ENCODE results near the gene JAZF1. TPM values are rescaled to one million over a fixed set of nuclear protein-coding genes. Genes with fewer than 3 reads are reported as not detected.

The JAZF1 gene
- total RNA-seq, 1 donor from 2014 or later, result 22.1 TPM

GRCh38 chr7:27972276-27972675, 208.3 kb downstream of the JAZF1 start:
- no peak for ATAC-seq (ENCODE audit: poor library complexity)
- no peak for DNase-seq
- intact Hi-C loops (cut with DNase I), result no loop called here

- intact Hi-C loops (cut with DNase I), result no loop called here
These were observed 209.3 kb downstream of the JAZF1 start for GRCh38 chr7:27971171-27971812.

DNA sequence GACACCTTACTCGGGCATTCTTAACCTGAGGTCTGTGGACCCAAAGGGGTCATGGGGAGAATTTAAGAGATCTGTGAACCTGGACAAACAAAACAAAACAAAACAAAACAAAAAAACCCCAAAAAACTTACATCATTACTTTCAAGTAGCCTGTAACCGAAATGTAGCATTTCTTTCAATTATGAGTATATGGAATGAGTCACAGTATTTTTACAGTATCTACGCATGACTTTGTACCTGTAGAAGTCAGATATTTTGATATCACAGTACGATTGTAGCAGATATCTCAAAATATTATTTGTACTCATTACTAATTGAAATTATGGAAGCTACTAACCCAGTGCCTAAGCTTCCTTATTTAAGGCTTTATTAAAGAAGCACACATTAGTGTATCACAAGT, 210.2 kb downstream of the JAZF1 start:
- intact Hi-C loops (cut with DNase I), result no loop called here
- ATAC-seq (ENCODE audit: poor library complexity) (no peak), DNase-seq (no peak)

More at GRCh38 chr7:27971171-27971812, 209.3 kb downstream of the JAZF1 start:
- DNase-seq (no peak), ATAC-seq (ENCODE audit: poor library complexity) (no peak)

DNA sequence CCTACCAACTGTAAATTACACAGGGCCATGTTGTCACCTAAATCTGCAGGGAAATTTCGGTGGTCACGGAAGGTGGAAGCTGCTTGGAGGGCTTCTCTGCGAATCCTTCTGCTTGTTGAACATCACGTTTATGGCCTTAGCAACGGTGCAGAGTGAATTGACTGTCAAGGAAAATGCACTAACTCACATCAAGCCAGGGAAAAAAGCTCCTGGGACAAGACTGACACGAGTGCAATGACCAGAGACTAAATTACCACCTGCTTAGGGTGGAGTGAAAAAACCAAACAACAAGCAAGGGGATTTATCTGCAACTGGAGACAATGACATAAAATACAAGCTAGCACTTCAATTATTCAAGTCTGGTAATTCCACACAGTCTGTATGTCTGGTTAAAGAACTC, 211.2 kb downstream of the JAZF1 start:
- DNase-seq (no peak), ATAC-seq (ENCODE audit: poor library complexity) (no peak)
- intact Hi-C loops (cut with DNase I), result no loop called here

GRCh38 chr7:27967639-27968038, 213.0 kb downstream of the JAZF1 start:
- DNase-seq (no peak), ATAC-seq (ENCODE audit: poor library complexity) (no peak)
- intact Hi-C loops (cut with DNase I), result no loop called here

DNA sequence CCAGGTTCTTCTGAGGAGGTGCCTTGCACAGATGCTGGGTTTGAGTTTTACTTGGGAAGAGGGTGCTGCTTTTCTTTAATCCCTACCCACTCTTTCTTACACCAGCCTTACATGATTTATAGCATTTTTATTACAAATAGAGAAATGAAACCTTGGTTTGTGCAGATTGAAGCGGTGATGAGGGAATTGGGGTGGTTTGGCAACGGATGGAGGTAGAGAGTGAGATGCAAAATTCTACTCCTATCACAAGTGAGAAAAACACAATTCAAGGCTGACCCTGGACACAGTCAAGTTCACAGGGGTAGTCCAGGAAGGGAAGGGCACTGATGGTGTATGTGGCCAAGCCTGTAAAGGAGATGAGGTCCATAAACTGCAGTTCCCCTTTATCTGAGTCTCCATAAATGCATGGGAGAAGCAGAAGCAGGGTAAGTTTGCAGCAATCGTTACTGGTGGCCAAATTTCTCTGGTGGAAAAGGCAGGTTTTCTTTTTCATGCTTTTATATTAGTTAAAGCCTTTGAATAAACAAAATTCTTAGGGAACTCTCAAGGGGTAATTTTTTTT, 214.3 kb downstream of the JAZF1 start:
- DNase-seq (no peak), ATAC-seq (ENCODE audit: poor library complexity) (no peak)
- intact Hi-C loops (cut with DNase I), result no loop called here

DNA sequence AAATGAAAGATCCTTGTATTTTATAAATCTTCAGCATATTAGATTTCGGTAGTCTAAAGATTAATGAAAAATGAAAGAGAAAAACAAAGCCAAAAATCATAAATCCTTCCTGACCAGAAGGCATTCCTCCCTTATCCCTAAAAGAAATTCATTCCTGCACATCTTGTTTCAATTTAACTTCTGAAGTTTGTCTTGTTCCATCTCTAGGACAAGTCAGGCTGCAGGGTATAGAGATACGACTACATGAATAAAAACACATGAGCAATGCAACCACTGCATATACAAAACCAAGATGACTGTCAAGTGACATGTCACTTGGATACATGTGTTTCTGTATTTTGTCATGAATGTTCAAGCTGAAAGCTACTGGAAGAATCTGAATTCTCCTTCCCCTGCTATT, 214.9 kb downstream of the JAZF1 start:
- DNase-seq (no peak), ATAC-seq (ENCODE audit: poor library complexity) (no peak)
- intact Hi-C loops (cut with DNase I), result no loop called here

DNA sequence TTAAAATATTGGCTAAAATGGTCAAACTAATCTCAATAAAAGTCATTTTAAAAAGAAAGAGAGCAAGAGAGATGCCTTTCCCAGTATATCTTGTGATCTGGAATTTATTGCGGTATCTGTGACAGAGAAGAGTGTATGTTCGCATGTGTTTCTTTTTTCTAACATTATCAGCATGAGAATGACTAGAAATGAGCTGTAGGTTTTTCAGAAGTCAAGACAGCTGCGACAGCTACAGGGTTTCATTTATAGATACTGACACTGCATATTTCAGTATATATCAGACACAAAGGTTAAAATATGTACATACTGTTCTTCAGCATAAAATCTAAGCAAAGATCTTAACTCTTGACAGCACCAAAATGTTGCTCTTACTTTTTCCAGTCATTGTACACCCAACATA, 215.8 kb downstream of the JAZF1 start:
- intact Hi-C loops (cut with DNase I), result no loop called here
- ATAC-seq (ENCODE audit: poor library complexity), result no peak

DNA sequence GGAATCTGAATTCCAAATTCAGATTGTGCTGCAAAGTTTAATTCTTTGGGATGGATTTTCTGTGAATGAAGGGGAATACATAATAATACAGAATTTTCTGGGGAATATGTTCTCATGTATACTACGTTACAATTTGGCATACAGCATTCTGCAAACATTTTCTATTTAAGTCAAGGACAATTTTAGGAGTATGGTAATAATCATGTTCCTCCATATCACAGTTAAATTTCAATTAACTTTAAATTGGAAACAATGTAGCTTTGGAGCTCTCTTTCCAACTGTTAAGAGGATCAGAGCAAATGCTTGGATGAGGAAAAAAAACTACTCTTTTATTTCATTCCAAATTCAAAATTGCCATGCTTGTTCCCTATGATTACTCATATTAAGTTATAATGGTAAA, 217.5 kb downstream of the JAZF1 start:
- ATAC-seq (ENCODE audit: poor library complexity) (no peak), DNase-seq (no peak)
- intact Hi-C loops (cut with DNase I), result no loop called here

More for the DNA sequence above, 215.8 kb downstream of the JAZF1 start:
- DNase-seq, result no peak

GRCh38 chr7:27962273-27962672, 218.3 kb downstream of the JAZF1 start:
- DNase-seq (no peak), ATAC-seq (ENCODE audit: poor library complexity) (no peak)
- intact Hi-C loops (cut with DNase I), result no loop called here

DNA sequence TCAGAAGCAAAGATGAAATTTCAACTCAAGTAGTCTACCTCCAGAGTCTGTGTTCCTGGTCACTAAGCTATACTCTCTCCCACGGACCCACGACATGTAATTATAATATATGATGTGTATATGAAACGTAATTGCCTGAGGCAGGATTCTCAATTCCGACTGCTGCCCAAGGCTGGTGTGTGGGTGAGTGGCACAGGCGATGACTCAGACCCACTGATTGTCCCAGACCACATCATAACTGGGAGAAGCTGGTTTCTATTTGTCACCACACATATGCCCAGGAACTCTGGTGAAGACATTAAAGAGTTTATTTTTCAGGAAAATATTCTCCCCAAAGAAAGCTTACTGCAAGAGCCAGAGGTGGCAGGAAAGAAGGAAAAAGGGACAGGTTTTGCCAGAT, 219.3 kb downstream of the JAZF1 start:
- ATAC-seq (ENCODE audit: poor library complexity) (no peak), DNase-seq (no peak)
- intact Hi-C loops (cut with DNase I), result no loop called here

GRCh38 chr7:27960415-27960814, 220.2 kb downstream of the JAZF1 start:
- DNase-seq, result no peak
- no peak for ATAC-seq (ENCODE audit: poor library complexity)
- intact Hi-C loops (cut with DNase I), result no loop called here

- intact Hi-C loops (cut with DNase I), result no loop called here
- no peak for DNase-seq
- ATAC-seq (ENCODE audit: poor library complexity), result no peak
These were observed 221.6 kb downstream of the JAZF1 start for GRCh38 chr7:27958933-27959548.

- DNase-seq, result no peak
- ATAC-seq (ENCODE audit: poor library complexity), result no peak
- intact Hi-C loops (cut with DNase I), result no loop called here
These were observed 225.0 kb downstream of the JAZF1 start for GRCh38 chr7:27955596-27955995.

- intact Hi-C loops (cut with DNase I), result no loop called here
- ATAC-seq (ENCODE audit: poor library complexity), result no peak
- no peak for DNase-seq
These were observed 225.6 kb downstream of the JAZF1 start for GRCh38 chr7:27955011-27955410.

GRCh38 chr7:27953777-27954176, 226.8 kb downstream of the JAZF1 start:
- no peak for DNase-seq
- intact Hi-C loops (cut with DNase I), result no loop called here
- ATAC-seq (ENCODE audit: poor library complexity), result no peak

DNA sequence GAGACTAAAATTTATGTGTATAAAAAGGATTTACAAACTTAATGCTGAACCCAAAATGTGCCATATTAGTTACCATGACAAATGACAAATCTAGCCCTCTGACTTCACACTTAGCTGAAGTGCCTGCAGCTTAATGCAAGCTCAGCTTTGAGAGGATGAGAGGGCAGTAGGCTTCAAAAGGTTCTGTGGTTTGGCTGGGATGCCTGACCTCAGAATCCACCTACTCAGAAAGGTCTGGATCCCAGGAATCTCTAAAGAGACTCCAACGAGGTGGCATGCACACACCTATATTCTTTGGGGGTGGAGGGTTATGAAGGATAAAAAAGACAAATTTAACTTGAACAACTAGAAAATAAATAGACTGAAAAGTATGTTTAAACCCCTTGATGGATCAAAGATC, 227.2 kb downstream of the JAZF1 start:
- ATAC-seq (ENCODE audit: poor library complexity), result no peak
- DNase-seq, result no peak
- intact Hi-C loops (cut with DNase I), result no loop called here

DNA sequence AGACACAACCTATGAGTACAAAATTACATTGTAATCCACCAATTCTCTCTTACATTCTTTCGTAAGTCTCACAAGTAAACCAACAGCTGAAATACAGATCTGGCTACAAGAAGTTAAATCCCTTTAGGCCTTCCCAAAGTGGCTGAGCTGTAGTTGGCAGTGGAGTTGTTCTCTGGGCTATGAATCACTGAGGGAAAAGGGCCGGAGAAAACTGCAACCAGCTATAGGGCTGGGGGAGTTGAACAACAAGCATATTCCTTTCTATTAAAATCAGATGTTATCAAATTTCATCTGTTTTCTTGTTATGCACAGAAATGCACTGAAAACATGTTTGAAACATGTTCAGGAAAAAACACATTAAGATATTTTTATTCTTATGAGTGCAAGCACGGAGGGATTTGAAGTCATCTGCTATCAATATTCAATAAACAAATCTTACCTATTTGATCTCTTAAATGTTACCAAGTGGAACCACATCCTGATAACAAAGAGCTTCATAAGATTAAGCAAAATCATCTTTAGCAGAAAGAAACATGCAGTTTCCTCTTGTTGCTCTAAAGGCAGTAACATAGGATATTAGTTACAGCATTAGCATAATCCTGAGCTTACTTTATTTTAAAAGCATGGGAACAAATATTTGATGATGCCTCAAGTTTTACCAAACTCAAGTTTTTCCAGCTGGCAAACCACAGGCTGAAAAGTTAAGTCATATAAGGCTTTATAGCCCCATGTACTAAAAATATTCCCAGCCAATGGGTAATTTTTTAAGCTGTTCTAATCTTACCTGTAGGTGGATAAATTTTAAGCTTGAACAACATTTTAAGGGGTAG, 227.9 kb downstream of the JAZF1 start:
- intact Hi-C loops (cut with DNase I), result no loop called here
- ATAC-seq (ENCODE audit: poor library complexity) (no peak), DNase-seq (no peak)

- intact Hi-C loops (cut with DNase I), result no loop called here
- ATAC-seq (ENCODE audit: poor library complexity) (peak; percentile 91), DNase-seq (peak; percentile 80)
These were observed 230.5 kb downstream of the JAZF1 start for GRCh38 chr7:27950123-27950522.

DNA sequence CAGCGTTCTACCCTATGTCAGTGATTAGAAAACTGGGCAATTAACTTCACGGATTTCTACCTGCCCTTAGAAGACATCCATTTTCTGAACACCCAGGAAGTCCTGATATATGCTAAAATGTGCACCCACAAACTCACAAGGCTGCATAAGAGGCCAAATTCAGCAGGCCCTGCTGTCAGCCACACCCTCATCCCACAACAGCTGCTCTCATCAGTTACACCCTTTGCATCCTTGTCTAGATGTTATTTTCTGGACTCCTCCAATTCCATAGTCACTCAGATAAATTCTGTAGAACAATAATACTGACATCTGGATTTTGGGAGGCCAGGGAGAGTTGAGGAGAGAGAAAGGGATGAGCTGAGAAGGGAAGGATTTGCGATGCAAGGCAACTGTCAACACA, 231.7 kb downstream of the JAZF1 start:
- ATAC-seq (ENCODE audit: poor library complexity) (no peak), DNase-seq (no peak)
- intact Hi-C loops (cut with DNase I), result no loop called here

Measured in Right ventricle myocardium superior (tissue), 1 donor.